GM23338 (cell line): ENCODE results near the gene CALR.

Experiments
- EZH2 ChIP-seq: fragments of 200-600 bp; sonication (generic); IDR thresholded peaks from one replicate; pipeline ENCODE4 v1.8.0; 2017; ENCODE audit warnings: antibody characterized with exemption, mild to moderate bottlenecking, low read depth; ENCODE audit not compliant: unreplicated experiment
- JUNB ChIP-seq: IDR thresholded peaks from one replicate; pipeline ENCODE4 v1.6.1; 2016; ENCODE audit warnings: antibody characterized with exemption; ENCODE audit not compliant: unreplicated experiment
- POLR2AphosphoS5 ChIP-seq: IDR thresholded peaks from 2 replicates; pipeline ENCODE4 v1.6.1; 2016; ENCODE audit warnings: antibody characterized with exemption, low read depth
- TF ChIP-seq, protein P1 (sequence below), 2 experiments: fragments of 200-600 bp in 1 of 2; sonication (generic) in 1 of 2; conservative IDR thresholded peaks; 2 replicates each; pipeline versions ENCODE4 v1.5.1 to v1.6.1; 2016 to 2017; ENCODE audit warnings: antibody characterized with exemption in 2 of 2, low read depth in 2 of 2, mild to moderate bottlenecking in 2 of 2, moderate library complexity in 1 of 2

- TF ChIP-seq, protein P1, sequence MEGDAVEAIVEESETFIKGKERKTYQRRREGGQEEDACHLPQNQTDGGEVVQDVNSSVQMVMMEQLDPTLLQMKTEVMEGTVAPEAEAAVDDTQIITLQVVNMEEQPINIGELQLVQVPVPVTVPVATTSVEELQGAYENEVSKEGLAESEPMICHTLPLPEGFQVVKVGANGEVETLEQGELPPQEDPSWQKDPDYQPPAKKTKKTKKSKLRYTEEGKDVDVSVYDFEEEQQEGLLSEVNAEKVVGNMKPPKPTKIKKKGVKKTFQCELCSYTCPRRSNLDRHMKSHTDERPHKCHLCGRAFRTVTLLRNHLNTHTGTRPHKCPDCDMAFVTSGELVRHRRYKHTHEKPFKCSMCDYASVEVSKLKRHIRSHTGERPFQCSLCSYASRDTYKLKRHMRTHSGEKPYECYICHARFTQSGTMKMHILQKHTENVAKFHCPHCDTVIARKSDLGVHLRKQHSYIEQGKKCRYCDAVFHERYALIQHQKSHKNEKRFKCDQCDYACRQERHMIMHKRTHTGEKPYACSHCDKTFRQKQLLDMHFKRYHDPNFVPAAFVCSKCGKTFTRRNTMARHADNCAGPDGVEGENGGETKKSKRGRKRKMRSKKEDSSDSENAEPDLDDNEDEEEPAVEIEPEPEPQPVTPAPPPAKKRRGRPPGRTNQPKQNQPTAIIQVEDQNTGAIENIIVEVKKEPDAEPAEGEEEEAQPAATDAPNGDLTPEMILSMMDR (conservative IDR thresholded peaks at IDR 0.05; ENCODE audit: low read depth in 2 of 2): 0 out of 4 replicates have a peak, but pooled peaks of 1 of the 2 experiments have one; percentile 16
- TF ChIP-seq EZH2 (no peak), POLR2AphosphoS5 (no peak; the same call in 1 of the 2 replicates), JUNB (no peak)
Observed at GRCh38 chr19:12938779-12939601, 581 bp downstream of the CALR start.
